ENCODE results near the gene SASH1. TPM values are rescaled to one million over a fixed set of nuclear protein-coding genes. Genes with fewer than 3 reads are reported as not detected.

Gene SASH1
- total RNA-seq, 5 donors from 2014 or later (not counting 1 experiment from before 2014, with no cell fraction given) = 0.26 to 5.5 (median 0.95) TPM

DNA sequence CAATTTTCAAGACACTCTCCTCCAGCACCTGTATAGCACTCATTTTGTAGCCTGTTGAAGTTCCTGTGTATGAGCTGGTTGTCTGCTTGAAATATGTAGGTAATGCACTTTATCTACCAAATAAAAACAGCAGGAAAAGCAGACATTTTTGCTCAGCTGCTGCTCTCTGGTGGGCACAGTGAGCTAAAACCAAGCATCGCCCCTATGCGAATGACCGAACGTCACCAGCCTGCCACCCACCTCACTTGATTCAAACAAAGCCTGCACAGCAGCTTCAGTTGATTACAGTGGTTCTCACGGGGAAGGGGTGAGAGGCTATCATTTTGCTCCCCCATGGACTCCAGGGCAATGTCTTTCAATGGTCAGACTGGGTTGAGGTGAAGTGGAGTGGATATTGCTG is 185.7 kb downstream of the SASH1 start:
- no peak overlapping the region for H3K4me3 Mint-ChIP-seq
- CTCF ChIA-PET = interaction anchor here in 1 of 2 donors (0.6 kb wide), 1 partner anchor 445 kb away, joined by 4 read pairs; no protein-coding TSS in a partner anchor
- no peak for ATAC-seq (replicated peaks in 1 of 4)

GRCh38 chr6:148529010-148529409 is 186.4 kb downstream of the SASH1 start:
- no peak overlapping the region for H3K27ac Mint-ChIP-seq
- H3K4me1 ChIP-seq (ENCODE audit: control insufficient read depth in 1 of 2, extremely low read depth in 1 of 2, insufficient read depth in 2 of 2, low read length in 2 of 2) = peaks cover 0 to 3% of the 10 kb centered on the region in 2 experiments
- no peak overlapping the region for H3K4me3 Mint-ChIP-seq
- no peaks in the 10 kb centered on the region for H3K36me3 Mint-ChIP-seq
- no peak overlapping the region for H3K27ac ChIP-seq (ENCODE audit: low read length)
- WGBS (ENCODE audit: insufficient coverage) = 100% methylated on average over 12 of the region's 13 CpGs
- DNase-seq = no peak
- POLR2A ChIA-PET = no interaction called here
- CTCF ChIA-PET = no interaction called here
- H3K4me3 ChIP-seq (ENCODE audit: control insufficient read depth in 1 of 2, extremely low read depth in 1 of 2, low read length in 1 of 2) = no peak overlapping the region
- no peaks in the 10 kb centered on the region for H3K9me3 Mint-ChIP-seq
- no peaks in the 10 kb centered on the region for H3K9me3 ChIP-seq
- peaks cover 0 to 3% (median 0%) of the 10 kb centered on the region in 3 donors for H3K4me1 Mint-ChIP-seq
- ATAC-seq (replicated peaks in 1 of 4) = no peak
- H3K27me3 ChIP-seq (replicated peaks in 1 of 2; ENCODE audit: control insufficient read depth in 2 of 2, extremely low read depth in 1 of 2, insufficient read depth in 2 of 2, low read length in 1 of 2) = peaks cover 0 to 12% of the 10 kb centered on the region in 2 experiments
- peaks cover 8 to 12% of the 10 kb centered on the region in 2 donors for H3K27me3 Mint-ChIP-seq
- no peaks in the 10 kb centered on the region for H3K36me3 ChIP-seq (ENCODE audit: control insufficient read depth in 2 of 2, extremely low read depth in 1 of 2, insufficient read depth in 1 of 2, low read length in 1 of 2)

More for the DNA sequence above, 185.7 kb downstream of the SASH1 start:
- H3K27me3 ChIP-seq (replicated peaks in 1 of 2; ENCODE audit: control insufficient read depth in 2 of 2, extremely low read depth in 1 of 2, insufficient read depth in 2 of 2, low read length in 1 of 2) = peaks cover 0 to 7% of the 10 kb centered on the region in 2 experiments
- WGBS (ENCODE audit: insufficient coverage) = no CpG with 5 or more reads among the region's 5 CpGs
- POLR2A ChIA-PET = no interaction called here
- Mint-ChIP-seq H3K27me3 (peaks cover 8 to 11% of the 10 kb centered on the region in 2 donors), H3K4me1 (peaks cover 0 to 3% (median 0%) of the 10 kb centered on the region in 3 donors), H3K27ac (no peak overlapping the region), H3K9me3 (no peaks in the 10 kb centered on the region), H3K36me3 (no peaks in the 10 kb centered on the region)
- peaks cover 0 to 3% of the 10 kb centered on the region in 2 experiments for H3K4me1 ChIP-seq (ENCODE audit: control insufficient read depth in 1 of 2, extremely low read depth in 1 of 2, insufficient read depth in 2 of 2, low read length in 2 of 2)
- H3K36me3 ChIP-seq (ENCODE audit: control insufficient read depth in 2 of 2, extremely low read depth in 1 of 2, insufficient read depth in 1 of 2, low read length in 1 of 2) = no peaks in the 10 kb centered on the region
- H3K4me3 ChIP-seq (ENCODE audit: control insufficient read depth in 1 of 2, extremely low read depth in 1 of 2, low read length in 1 of 2) = no peak overlapping the region
- no peaks in the 10 kb centered on the region for H3K9me3 ChIP-seq
- no peak for DNase-seq
- H3K27ac ChIP-seq (ENCODE audit: low read length) = no peak overlapping the region

DNA sequence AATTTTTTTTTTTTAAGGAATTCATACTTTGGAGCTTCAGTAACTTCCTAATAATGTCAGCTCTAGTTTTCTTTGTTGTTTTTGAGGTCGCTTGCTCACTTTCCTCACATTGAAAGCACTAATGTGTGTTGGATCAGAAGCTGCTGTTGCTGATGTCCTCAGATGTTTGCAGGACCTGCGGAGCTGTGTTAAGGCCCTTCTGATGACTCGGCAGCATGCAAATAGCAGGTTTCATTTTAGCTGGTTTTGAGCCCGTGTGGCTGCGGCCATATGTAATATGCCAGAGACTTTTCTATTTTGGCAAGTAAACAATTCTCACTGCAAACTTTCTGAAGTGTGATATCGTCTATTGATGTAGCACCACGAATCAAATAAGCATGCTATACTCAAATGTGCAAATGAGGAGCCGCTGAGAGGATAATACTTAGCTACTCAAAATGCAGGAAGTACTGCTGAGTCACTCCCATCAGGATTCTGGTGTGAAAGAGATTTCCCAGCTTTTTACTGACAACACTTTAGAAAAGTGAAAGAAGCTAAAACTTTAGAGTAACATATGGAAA is 187.8 kb downstream of the SASH1 start:
- DNase-seq (no peak), ATAC-seq (replicated peaks in 1 of 4) (no peak)
- H3K4me1 Mint-ChIP-seq = peaks cover 0 to 3% (median 0%) of the 10 kb centered on the region in 3 donors
- H3K4me3 Mint-ChIP-seq = no peak overlapping the region
- H3K9me3 ChIP-seq = no peaks in the 10 kb centered on the region
- WGBS (ENCODE audit: insufficient coverage) = 42% methylated on average over 5 of the region's 8 CpGs
- peaks cover 0 to 19% of the 10 kb centered on the region in 2 experiments for H3K27me3 ChIP-seq (replicated peaks in 1 of 2; ENCODE audit: control insufficient read depth in 2 of 2, extremely low read depth in 1 of 2, insufficient read depth in 2 of 2, low read length in 1 of 2)
- H3K36me3 ChIP-seq (ENCODE audit: control insufficient read depth in 2 of 2, extremely low read depth in 1 of 2, insufficient read depth in 1 of 2, low read length in 1 of 2) = no peaks in the 10 kb centered on the region
- no peaks in the 10 kb centered on the region for H3K4me1 ChIP-seq (ENCODE audit: control insufficient read depth in 1 of 2, extremely low read depth in 1 of 2, insufficient read depth in 2 of 2, low read length in 2 of 2)
- no peak overlapping the region for H3K4me3 ChIP-seq (ENCODE audit: control insufficient read depth in 1 of 2, extremely low read depth in 1 of 2, low read length in 1 of 2)
- no peaks in the 10 kb centered on the region for H3K9me3 Mint-ChIP-seq
- CTCF ChIA-PET = no interaction called here
- no peaks in the 10 kb centered on the region for H3K36me3 Mint-ChIP-seq
- POLR2A ChIA-PET = no interaction called here
- peaks cover 8 to 12% of the 10 kb centered on the region in 2 donors for H3K27me3 Mint-ChIP-seq
- no peak overlapping the region for H3K27ac Mint-ChIP-seq
- no peak overlapping the region for H3K27ac ChIP-seq (ENCODE audit: low read length)

DNA sequence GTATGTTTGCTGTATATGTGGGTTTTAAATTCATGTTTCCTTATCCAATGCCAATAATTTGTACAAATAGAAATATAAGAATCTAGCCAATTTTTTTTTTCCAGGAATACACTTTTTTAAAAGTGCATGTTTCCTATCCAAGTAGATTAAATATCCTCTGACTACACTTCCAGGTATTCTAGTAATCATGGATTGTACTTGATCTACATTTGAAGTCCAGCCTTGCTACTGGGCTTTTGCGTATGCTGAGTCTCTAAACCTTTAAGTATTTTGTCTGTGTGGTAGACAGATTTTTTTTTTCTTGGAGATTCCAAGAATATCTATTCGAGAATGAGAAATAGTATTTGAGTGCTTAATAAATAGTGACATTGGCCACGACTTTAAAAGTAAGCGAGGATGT is 188.3 kb downstream of the SASH1 start:
- Mint-ChIP-seq H3K9me3 (no peaks in the 10 kb centered on the region), H3K36me3 (no peaks in the 10 kb centered on the region), H3K4me1 (peaks cover 0 to 3% (median 0%) of the 10 kb centered on the region in 3 donors), H3K27ac (no peak overlapping the region), H3K27me3 (peaks cover 8 to 16% of the 10 kb centered on the region in 2 donors), H3K4me3 (no peak overlapping the region)
- no peaks in the 10 kb centered on the region for H3K36me3 ChIP-seq (ENCODE audit: control insufficient read depth in 2 of 2, extremely low read depth in 1 of 2, insufficient read depth in 1 of 2, low read length in 1 of 2)
- ChIA-PET POLR2A (no interaction called here), CTCF (no interaction called here)
- no peak overlapping the region for H3K27ac ChIP-seq (ENCODE audit: low read length)
- no peaks in the 10 kb centered on the region for H3K4me1 ChIP-seq (ENCODE audit: control insufficient read depth in 1 of 2, extremely low read depth in 1 of 2, insufficient read depth in 2 of 2, low read length in 2 of 2)
- H3K27me3 ChIP-seq (replicated peaks in 1 of 2; ENCODE audit: control insufficient read depth in 2 of 2, extremely low read depth in 1 of 2, insufficient read depth in 2 of 2, low read length in 1 of 2) = peaks cover 0 to 19% of the 10 kb centered on the region in 2 experiments
- no peak for ATAC-seq (replicated peaks in 1 of 4)
- H3K9me3 ChIP-seq = no peaks in the 10 kb centered on the region
- no peak for DNase-seq
- H3K4me3 ChIP-seq (ENCODE audit: control insufficient read depth in 1 of 2, extremely low read depth in 1 of 2, low read length in 1 of 2) = no peak overlapping the region
- WGBS (ENCODE audit: insufficient coverage) = 70% methylated on average over 2 of the region's 4 CpGs

DNA sequence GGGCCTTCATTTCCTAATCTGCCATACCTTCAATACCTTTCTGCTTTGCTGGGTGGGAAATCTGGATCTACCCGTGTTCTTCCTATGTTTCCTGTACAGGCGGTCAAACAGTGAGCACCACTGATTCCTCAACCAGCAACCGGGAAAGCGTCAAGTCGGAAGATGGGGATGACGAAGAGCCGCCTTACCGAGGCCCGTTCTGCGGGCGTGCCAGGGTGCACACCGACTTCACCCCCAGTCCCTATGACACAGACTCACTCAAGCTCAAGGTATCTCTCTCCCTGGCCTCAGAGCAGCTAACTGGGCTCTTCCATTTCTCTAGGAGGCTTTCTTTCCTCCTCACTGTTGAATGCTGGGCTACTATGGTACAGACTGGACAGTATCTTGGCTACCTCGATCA is 190.1 kb downstream of the SASH1 start:
- H3K36me3 Mint-ChIP-seq = no peaks in the 10 kb centered on the region
- no peak overlapping the region for H3K27ac ChIP-seq (ENCODE audit: low read length)
- no peak overlapping the region for H3K4me3 ChIP-seq (ENCODE audit: control insufficient read depth in 1 of 2, extremely low read depth in 1 of 2, low read length in 1 of 2)
- no peak overlapping the region for H3K27ac Mint-ChIP-seq
- H3K27me3 ChIP-seq (replicated peaks in 1 of 2; ENCODE audit: control insufficient read depth in 2 of 2, extremely low read depth in 1 of 2, insufficient read depth in 2 of 2, low read length in 1 of 2) = peaks cover 0 to 19% of the 10 kb centered on the region in 2 experiments
- H3K9me3 Mint-ChIP-seq = no peaks in the 10 kb centered on the region
- H3K36me3 ChIP-seq (ENCODE audit: control insufficient read depth in 2 of 2, extremely low read depth in 1 of 2, insufficient read depth in 1 of 2, low read length in 1 of 2) = no peaks in the 10 kb centered on the region
- no peak overlapping the region for H3K4me3 Mint-ChIP-seq
- peaks cover 0 to 3% (median 0%) of the 10 kb centered on the region in 3 donors for H3K4me1 Mint-ChIP-seq
- WGBS (ENCODE audit: insufficient coverage) = 94% methylated on average over 13 of the region's 13 CpGs
- H3K27me3 Mint-ChIP-seq = peaks cover 3 to 16% of the 10 kb centered on the region in 2 donors
- no peaks in the 10 kb centered on the region for H3K4me1 ChIP-seq (ENCODE audit: control insufficient read depth in 1 of 2, extremely low read depth in 1 of 2, insufficient read depth in 2 of 2, low read length in 2 of 2)
- ATAC-seq (replicated peaks in 1 of 4) = no peak
- CTCF ChIA-PET = interaction anchor here in 1 of 2 donors (0.5 kb wide), 1 partner anchor 155 kb away, joined by 4 read pairs; no protein-coding TSS in a partner anchor
- no peak for DNase-seq
- no peaks in the 10 kb centered on the region for H3K9me3 ChIP-seq
- POLR2A ChIA-PET = no interaction called here

- Histone ChIP-seq H3K36me3 (ENCODE audit: control insufficient read depth in 2 of 2, extremely low read depth in 1 of 2, insufficient read depth in 1 of 2, low read length in 1 of 2) (no peaks in the 10 kb centered on the region), H3K27ac (ENCODE audit: low read length) (no peak overlapping the region), H3K4me1 (ENCODE audit: control insufficient read depth in 1 of 2, extremely low read depth in 1 of 2, insufficient read depth in 2 of 2, low read length in 2 of 2) (peaks cover 0 to 2% of the 10 kb centered on the region in 2 experiments), H3K27me3 (replicated peaks in 1 of 2; ENCODE audit: control insufficient read depth in 2 of 2, extremely low read depth in 1 of 2, insufficient read depth in 2 of 2, low read length in 1 of 2) (peaks cover 0 to 16% of the 10 kb centered on the region in 2 experiments), H3K9me3 (no peaks in the 10 kb centered on the region), H3K4me3 (ENCODE audit: control insufficient read depth in 1 of 2, extremely low read depth in 1 of 2, low read length in 1 of 2) (no peak overlapping the region)
- DNase-seq (no peak), ATAC-seq (replicated peaks in 1 of 4) (no peak)
- ChIA-PET POLR2A (no interaction called here), CTCF (interaction anchor here in 1 of 2 donors (0.5 kb wide), 1 partner anchor 898 kb away, joined by 3 read pairs; no protein-coding TSS in a partner anchor)
- Mint-ChIP-seq H3K9me3 (no peaks in the 10 kb centered on the region), H3K4me1 (peaks cover 0 to 3% (median 0%) of the 10 kb centered on the region in 3 donors), H3K4me3 (no peak overlapping the region), H3K27ac (no peak overlapping the region), H3K36me3 (no peaks in the 10 kb centered on the region), H3K27me3 (peaks cover 3 to 16% of the 10 kb centered on the region in 2 donors)
- 92% methylated on average over 15 of the region's 24 CpGs for WGBS (ENCODE audit: insufficient coverage)
Measured at GRCh38 chr6:148533309-148534107, 190.9 kb downstream of the SASH1 start.

Data from T-cell (primary cell).